Heart left ventricle (tissue), 16 donors: Measurements from ENCODE around the gene APEH. TPM values are rescaled to one million over a fixed set of nuclear protein-coding genes. Genes with fewer than 3 reads are reported as not detected.

Experiments used
- ATAC-seq, 4 donors: fragments of 200-7000 bp; cut with Tn5 transposase; one replicate each; pipeline ENCODE4 v1.9.1; 2020 to 2022; ENCODE audit warnings: moderate library complexity in 4 of 4, mild to moderate bottlenecking in 3 of 4, moderate number of reproducible peaks in 1 of 4
- DNase-seq, 5 donors: peaks; one replicate each; pipeline ENCODE4 v3.0.0-alpha.2; 2020
- H3K27ac ChIP-seq, 12 donors: fragments of 200-600 bp; sonication (generic) in 4 of 12; one replicate each; pipeline versions ENCODE4 v1.5.0 to v1.8.0; 2016 to 2022; ENCODE audit warnings: mild to moderate bottlenecking in 2 of 12
- H3K27me3 ChIP-seq, 9 donors: fragments of 200-600 bp; sonication (generic) in 2 of 9; one replicate each; pipeline versions ENCODE4 v1.5.1 to v1.8.0; 2016 to 2022; ENCODE audit warnings: mild to moderate bottlenecking in 3 of 9
- H3K36me3 ChIP-seq, 9 donors: fragments of 200-600 bp; sonication (generic) in 2 of 9; one replicate each; pipeline versions ENCODE4 v1.5.0 to v1.8.0; 2018 to 2022; ENCODE audit warnings: mild to moderate bottlenecking in 2 of 9
- H3K4me1 ChIP-seq, 12 donors: fragments of 200-600 bp; sonication (generic) in 4 of 12; one replicate each; pipeline versions ENCODE4 v1.5.0 to v1.8.0; 2016 to 2022; ENCODE audit warnings: mild to moderate bottlenecking in 3 of 12
- H3K4me3 ChIP-seq, 12 donors: fragments of 200-600 bp; sonication (generic) in 4 of 12; one replicate each; pipeline versions ENCODE4 v1.5.0 to v1.8.0; 2017 to 2022; ENCODE audit warnings: mild to moderate bottlenecking in 9 of 12, moderate library complexity in 4 of 12
- H3K9me3 ChIP-seq, 12 donors: fragments of 200-600 bp; sonication (generic) in 4 of 12; one replicate each; pipeline versions ENCODE4 v1.5.0 to v1.8.0; 2016 to 2022; ENCODE audit warnings: mild to moderate bottlenecking in 1 of 12
- POLR2A ChIP-seq, 2 donors: fragments of 450-650 bp; IDR thresholded peaks; one replicate each; pipeline ENCODE4 v1.6.1; 2017; ENCODE audit warnings: antibody characterized with exemption in 2 of 2, mild to moderate bottlenecking in 2 of 2, moderate library complexity in 2 of 2
- WGBS, 4 donors: extraction: QIAGEN DNeasy Blood & Tissue Kit in 2 of 4; methylation state at CpG; one replicate each; pipeline versions ENCODE4 v1.1.5 to v1.1.7; 2013 to 2018; 5-methylcytosine and 5-hydroxymethylcytosine counted together
- intact Hi-C, 10 donors: fragments of 100-400 bp; cut with DNase I; formaldehyde crosslinking; loops; one replicate each; pipeline versions ENCODE4 v1.11.1 to v1.14.2; 2022
- polyA plus RNA-seq, 2 donors: library from polyadenylated mRNA; stranded (reverse); fragments of 200-250 nt; gene quantifications; one replicate each; pipeline ENCODE4 v1.2.3, GENCODE V29; 2013
- total RNA-seq, 9 donors: library from RNA; depleted of rRNA in 2 of 9; stranded (reverse); fragments of >200 nt in 2 of 9; fragmentation: NEBNext Ultra II Directional in 3 of 9; extraction: Animal tissue kit (Norgen Biotek cat#: 25700) in 3 of 9; gene quantifications; one replicate each; pipeline versions ENCODE4 v1.1.0 to v1.2.4, GENCODE V29; 2016 to 2023
- TF ChIP-seq, protein P1 (sequence below), 12 donors: fragments of 200-600 bp; sonication (generic) in 4 of 12; IDR thresholded peaks; one replicate each; pipeline versions ENCODE4 v1.5.0 to v1.8.0; 2018 to 2022; ENCODE audit warnings: antibody characterized with exemption in 12 of 12, mild to moderate bottlenecking in 5 of 12
- donor health status: ischemic (EF 13 %, LVEDD 7.1; RV severe dilation, severe dysfunction).
- donor health status: healthy with polysubstance abuse.
- donor health status: DM: no; HTN: yes; CAD: no.
- donor health status: DM: no; HTN: no; CAD: no.
- donor health status: ischemic (EF 25% LVEDD 6.9; RV normal size, moderate dysfunction).
- donor health status: ischemic (EF 25% LVEDD 5.7; RV mildly dilated, moderate dysfunction).
- donor health status: healthy.
- donor health status: DM: yes; HTN: yes; CAD: no.
- donor health status: ischemic (EF 35%, LVEDD 5.7; RV mildly dilated, moderate dysfunction).
- donor health status: nonischemic (EF 11% LVEDD 7.7; RV severe dilation, severe dysfunction).
- donor health status: DM: yes; HTN: yes; CAD: no.
- donor health status: PGD.
- donor health status: ischemic (EF 29% LVEDD 5.4; RV normal size, mild dysfunction).
- donor health status: nonischemic (EF 23%, LVEDD 6.1; RV moderate dilation, normal function).

The APEH gene
- total and polyA plus RNA-seq, 11 donors = 18.3 to 136 (median 102) TPM

GRCh38 chr3:49724586-49724985 lies 50.4 kb downstream of the APEH start:
- intact Hi-C loops = loop anchor here in 3 of 10 donors (5.0 kb wide), 2 partner anchors 63 to 178 kb away; partner anchors contain the start of genes IP6K1 (in 2 of the 3) and MST1R (in 1 of the 3)
- WGBS, 4 donors = 15 to 33% (median 30%) methylated on average over 6 of the region's 6 CpGs

GRCh38 chr3:49725906-49726681 lies 51.9 kb downstream of the APEH start:
- H3K27me3 ChIP-seq = no peaks in the 10 kb centered on the region
- WGBS, 4 donors = 84 to 91% (median 88%) methylated on average over 11 of the region's 11 CpGs

More at GRCh38 chr3:49724586-49724985, 50.4 kb downstream of the APEH start:
- ATAC-seq (no peak), DNase-seq (peak in 2 of 5 donors; percentile 31 to 38)
- H3K36me3 ChIP-seq = peaks cover 2 to 65% (median 56%) of the 10 kb centered on the region in 9 donors
- H3K4me3 ChIP-seq = peak overlapping the region; percentile 73 to 100 (median 96)
- H3K9me3 ChIP-seq = no peaks in the 10 kb centered on the region
- H3K27me3 ChIP-seq = no peaks in the 10 kb centered on the region
- peaks cover 7 to 32% (median 19%) of the 10 kb centered on the region in 12 donors for H3K4me1 ChIP-seq
- no peak for TF ChIP-seq POLR2A (IDR thresholded peaks at IDR 0.05)
- TF ChIP-seq, protein P1, sequence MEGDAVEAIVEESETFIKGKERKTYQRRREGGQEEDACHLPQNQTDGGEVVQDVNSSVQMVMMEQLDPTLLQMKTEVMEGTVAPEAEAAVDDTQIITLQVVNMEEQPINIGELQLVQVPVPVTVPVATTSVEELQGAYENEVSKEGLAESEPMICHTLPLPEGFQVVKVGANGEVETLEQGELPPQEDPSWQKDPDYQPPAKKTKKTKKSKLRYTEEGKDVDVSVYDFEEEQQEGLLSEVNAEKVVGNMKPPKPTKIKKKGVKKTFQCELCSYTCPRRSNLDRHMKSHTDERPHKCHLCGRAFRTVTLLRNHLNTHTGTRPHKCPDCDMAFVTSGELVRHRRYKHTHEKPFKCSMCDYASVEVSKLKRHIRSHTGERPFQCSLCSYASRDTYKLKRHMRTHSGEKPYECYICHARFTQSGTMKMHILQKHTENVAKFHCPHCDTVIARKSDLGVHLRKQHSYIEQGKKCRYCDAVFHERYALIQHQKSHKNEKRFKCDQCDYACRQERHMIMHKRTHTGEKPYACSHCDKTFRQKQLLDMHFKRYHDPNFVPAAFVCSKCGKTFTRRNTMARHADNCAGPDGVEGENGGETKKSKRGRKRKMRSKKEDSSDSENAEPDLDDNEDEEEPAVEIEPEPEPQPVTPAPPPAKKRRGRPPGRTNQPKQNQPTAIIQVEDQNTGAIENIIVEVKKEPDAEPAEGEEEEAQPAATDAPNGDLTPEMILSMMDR (IDR thresholded peaks at IDR 0.05) = no peak
- peak overlapping the region; percentile 24 to 98 (median 92) for H3K27ac ChIP-seq

GRCh38 chr3:49727154-49727923 lies 53.2 kb downstream of the APEH start:
- Histone ChIP-seq H3K4me3 (no peak overlapping the region), H3K27me3 (no peaks in the 10 kb centered on the region), H3K27ac (no peak overlapping the region), H3K4me1 (peaks cover 7 to 22% (median 16%) of the 10 kb centered on the region in 12 donors), H3K9me3 (no peaks in the 10 kb centered on the region), H3K36me3 (peaks cover 0 to 76% (median 65%) of the 10 kb centered on the region in 9 donors)
- 88 to 95% (median 89%) methylated on average over 12 to 19 of the region's 19 CpGs for WGBS, 4 donors
- TF ChIP-seq POLR2A (IDR thresholded peaks at IDR 0.05) = no peak
- TF ChIP-seq, protein P1 (IDR thresholded peaks at IDR 0.05) = no peak
- no peak for ATAC-seq
- peak in 1 of 5 donors; percentile 22 for DNase-seq
- intact Hi-C loops = no loop called here

More at GRCh38 chr3:49725906-49726681, 51.9 kb downstream of the APEH start:
- no peak overlapping the region for H3K4me3 ChIP-seq
- DNase-seq = peak in 1 of 5 donors; percentile 18
- H3K36me3 ChIP-seq = peaks cover 2 to 76% (median 65%) of the 10 kb centered on the region in 9 donors
- no peak overlapping the region for H3K27ac ChIP-seq
- H3K4me1 ChIP-seq = peaks cover 7 to 24% (median 16%) of the 10 kb centered on the region in 12 donors
- intact Hi-C loops = no loop called here
- no peaks in the 10 kb centered on the region for H3K9me3 ChIP-seq
- no peak for ATAC-seq
- no peak for TF ChIP-seq POLR2A (IDR thresholded peaks at IDR 0.05)
- TF ChIP-seq, protein P1 (IDR thresholded peaks at IDR 0.05) = no peak

DNA sequence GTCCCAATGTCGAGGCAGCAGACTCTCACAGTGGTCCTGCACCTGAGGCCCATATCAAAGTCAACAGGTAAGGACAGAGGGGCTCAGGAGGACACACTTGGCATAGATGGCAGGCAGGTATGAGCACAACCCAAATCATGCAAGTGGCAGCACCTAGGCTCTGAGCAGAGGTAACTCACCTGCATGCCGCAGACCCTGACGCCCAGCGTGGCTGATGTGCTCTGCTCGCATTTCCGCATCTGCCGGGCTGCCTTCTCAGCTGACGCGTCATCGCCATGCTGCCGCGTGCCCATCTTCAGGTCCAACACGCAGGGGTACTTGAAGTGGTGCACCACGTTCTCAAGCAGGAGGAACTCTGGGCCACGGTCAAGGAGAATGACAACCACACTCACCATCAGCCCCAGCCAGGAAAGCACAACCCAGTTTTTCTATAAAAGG lies 53.8 kb downstream of the APEH start:
- ATAC-seq (no peak), DNase-seq (no peak)
- Histone ChIP-seq H3K9me3 (no peaks in the 10 kb centered on the region), H3K4me3 (no peak overlapping the region), H3K27ac (no peak overlapping the region), H3K27me3 (no peaks in the 10 kb centered on the region), H3K4me1 (peaks cover 1 to 16% (median 10%) of the 10 kb centered on the region in 12 donors), H3K36me3 (peaks cover 0 to 78% (median 69%) of the 10 kb centered on the region in 9 donors)
- TF ChIP-seq, protein P1 (IDR thresholded peaks at IDR 0.05) = no peak
- TF ChIP-seq POLR2A (IDR thresholded peaks at IDR 0.05) = no peak
- intact Hi-C loops = no loop called here
- 84 to 89% (median 87%) methylated on average over 15 of the region's 15 CpGs for WGBS, 4 donors
